HCT116 (cell line): ENCODE measurements around the gene TRIM45. TPM values are rescaled to one million over a fixed set of nuclear protein-coding genes. Genes with fewer than 3 reads are reported as not detected.

Experiments used
- ATAC-seq: fragments of 200-7000 bp; cut with Tn5 transposase; 2 replicates; pipeline ENCODE4 v1.9.1; 2020; ENCODE audit warnings: mild to moderate bottlenecking, moderate library complexity
- BruUV-seq: library from RNA; stranded (reverse); fragments of 400-500 nt; replicated peaks from 2 replicates; lab custom pipeline; 2021; lab: Mats Ljungman, UMichigan
- CTCF ChIA-PET: fragments of 300-600 bp; sonication (Branson Sonifier 250); formaldehyde crosslinking; loops from one replicate; lab custom pipeline; 2021; ENCODE audit warnings: antibody characterized with exemption; lab: Charles Lee
- POLR2A ChIA-PET: fragments of 300-600, 350-600 bp; sonication (Branson Sonifier 250); formaldehyde crosslinking; loops from one replicate; lab custom pipeline; 2021; ENCODE audit warnings: antibody characterized with exemption; lab: Charles Lee
- RAD21 ChIA-PET, 2 experiments: fragments of 300-600 bp; sonication (Branson Sonifier 250); formaldehyde crosslinking; loops; one replicate each; lab custom pipeline; 2023; ENCODE audit warnings: low total read pairs in 2 of 2; ENCODE audit not compliant: uncharacterized antibody in 2 of 2, unreplicated experiment in 2 of 2, low non-redundant PET in 1 of 2; lab: Charles Lee
- DNase-seq: peaks from one replicate; pipeline ENCODE4 v3.0.0-alpha.2; 2010; ENCODE audit warnings: low read depth, low spot score
- H2AFZ ChIP-seq: fragments of 200-600 bp; shearing (Covaris generic), sonication (generic); 2 replicates; pipeline ENCODE4 v1.6.1; 2017; ENCODE audit warnings: low read depth, mixed run types, mixed read lengths, antibody characterized with exemption, low read length; ENCODE audit not compliant: poor library complexity, severe bottlenecking
- H3K27ac ChIP-seq: 2 replicates; pipeline ENCODE4 v1.5.1; 2012; ENCODE audit warnings: low read depth, low read length
- H3K27me3 ChIP-seq: fragments of 200-600 bp; sonication (generic); 2 replicates; pipeline ENCODE4 v1.6.1; 2016; ENCODE audit warnings: mixed run types, low read length, mixed read lengths; ENCODE audit not compliant: insufficient read depth
- H3K36me3 ChIP-seq, 2 experiments: fragments of 200-500 bp in 1 of 2; fragments of 200-600 bp in 1 of 2; sonication (Bioruptor generic) in 1 of 2; sonication (generic) in 1 of 2; 2 replicates each; pipeline versions ENCODE4 v1.5.1 to v1.6.1; 2014 to 2016; ENCODE audit warnings: low read length in 2 of 2, inconsistent platforms in 1 of 2, mixed read lengths in 1 of 2, mixed run types in 1 of 2; ENCODE audit not compliant: insufficient read depth in 2 of 2, control insufficient read depth in 1 of 2
- H3K4me1 ChIP-seq, 2 experiments: fragments of 200-600 bp in 1 of 2; sonication (generic) in 1 of 2; 2 replicates each; pipeline versions ENCODE4 v1.5.1 to v1.6.1; 2012 to 2017; ENCODE audit warnings: low read length in 2 of 2, inconsistent platforms in 1 of 2, mild to moderate bottlenecking in 1 of 2, mixed read lengths in 1 of 2, mixed run types in 1 of 2, moderate library complexity in 1 of 2; ENCODE audit not compliant: insufficient read depth in 2 of 2, control insufficient read depth in 1 of 2
- H3K4me2 ChIP-seq: fragments of 200-600 bp; sonication (generic); 2 replicates; pipeline ENCODE4 v1.6.1; 2017; ENCODE audit warnings: mixed run types, low read length, mixed read lengths
- H3K4me3 ChIP-seq, 2 experiments: fragments of 200-600 bp in 1 of 2; sonication (generic) in 1 of 2; replicated peaks in 1 of 2; 2 replicates each; pipeline ENCODE4 v1.5.1; 2011 to 2016; ENCODE audit warnings: low read length in 2 of 2, control low read depth in 1 of 2, low read depth in 1 of 2, mild to moderate bottlenecking in 1 of 2, mixed read lengths in 1 of 2, mixed run types in 1 of 2
- H3K79me2 ChIP-seq: fragments of 200-600 bp; sonication (generic); 2 replicates; pipeline ENCODE4 v1.6.1; 2017; ENCODE audit warnings: mild to moderate bottlenecking, mixed run types, low read length, moderate library complexity, mixed read lengths; ENCODE audit not compliant: insufficient read depth
- H3K9ac ChIP-seq: fragments of 200-600 bp; sonication (generic); 2 replicates; pipeline ENCODE4 v1.6.1; 2016; ENCODE audit warnings: low read length, mixed read lengths
- H3K9me2 ChIP-seq: fragments of 200-600 bp; sonication (generic), shearing (Covaris generic); 2 replicates; pipeline ENCODE4 v1.6.1; 2017; ENCODE audit warnings: mixed run types, mild to moderate bottlenecking, moderate library complexity; ENCODE audit not compliant: insufficient read depth
- H3K9me3 ChIP-seq, 2 experiments: fragments of 200-500 bp in 1 of 2; fragments of 200-600 bp in 1 of 2; sonication (Bioruptor generic) in 1 of 2; sonication (generic) in 1 of 2; 2 replicates each; pipeline ENCODE4 v1.6.1; 2014 to 2017; ENCODE audit warnings: low read length in 2 of 2, mixed read lengths in 2 of 2, inconsistent platforms in 1 of 2, low read depth in 1 of 2, mild to moderate bottlenecking in 1 of 2, mixed run types in 1 of 2, moderate library complexity in 1 of 2; ENCODE audit not compliant: control insufficient read depth in 1 of 2, insufficient read depth in 1 of 2
- H4K20me1 ChIP-seq: fragments of 200-600 bp; sonication (generic), shearing (Covaris generic); 2 replicates; pipeline ENCODE4 v1.6.1; 2017; ENCODE audit warnings: mixed run types, mild to moderate bottlenecking, moderate library complexity; ENCODE audit not compliant: insufficient read depth
- ATF3 ChIP-seq: IDR thresholded peaks from 2 replicates; pipeline ENCODE4 v1.6.1; 2012
- CEBPB ChIP-seq: IDR thresholded peaks from 2 replicates; pipeline ENCODE4 v1.6.1; 2012; ENCODE audit warnings: low read depth
- CTCF ChIP-seq, 3 experiments: fragments of 200-600 bp in 1 of 3; sonication (generic) in 1 of 3; IDR thresholded peaks in 2 of 3; conservative IDR thresholded peaks in 1 of 3; 2 replicates each; pipeline ENCODE4 v1.5.1; 2012 to 2017; ENCODE audit warnings: low read depth in 2 of 3, low read length in 2 of 3, antibody characterized with exemption in 1 of 3, borderline replicate concordance in 1 of 3, control low read depth in 1 of 3, mild to moderate bottlenecking in 1 of 3, mixed read lengths in 1 of 3, mixed run types in 1 of 3, moderate library complexity in 1 of 3; ENCODE audit not compliant: insufficient read depth in 1 of 3
- EGR1 ChIP-seq: IDR thresholded peaks from 2 replicates; pipeline ENCODE4 v1.6.1; 2012; ENCODE audit warnings: low read depth
- ELF1 ChIP-seq: IDR thresholded peaks from 2 replicates; pipeline ENCODE4 v1.6.1; 2012; ENCODE audit warnings: low read depth, borderline replicate concordance
- EZH2 ChIP-seq: fragments of 200-600 bp; sonication (generic); IDR thresholded peaks from 2 replicates; pipeline ENCODE4 v1.6.1; 2017; ENCODE audit warnings: antibody characterized with exemption, mixed run types
- FOSL1 ChIP-seq: IDR thresholded peaks from 2 replicates; pipeline ENCODE4 v1.6.1; 2012; ENCODE audit warnings: low read depth
- POLR2AphosphoS5 ChIP-seq: IDR thresholded peaks from 2 replicates; pipeline ENCODE4 v1.6.1; 2011; ENCODE audit warnings: mild to moderate bottlenecking, low read depth, low read length, moderate library complexity
- SIN3A ChIP-seq: IDR thresholded peaks from 2 replicates; pipeline ENCODE4 v1.6.1; 2012; ENCODE audit warnings: low read depth
- TCF7L2 ChIP-seq: IDR thresholded peaks from 2 replicates; pipeline ENCODE4 v1.7.0; 2011; ENCODE audit warnings: borderline replicate concordance, inconsistent platforms; ENCODE audit not compliant: insufficient read depth, insufficient read length; ENCODE audit errors: extremely low read depth
- intact Hi-C: fragments of 100-400 bp; cut with micrococcal nuclease; formaldehyde crosslinking; loops from 2 replicates; pipeline ENCODE4 v1.10.0; 2022
- total RNA-seq: library from RNA; stranded (reverse); gene quantifications from one replicate; pipeline ENCODE4 v1.2.1, GENCODE V29; 2021; ENCODE audit not compliant: unreplicated experiment
- TF ChIP-seq, protein P1 (sequence below): IDR thresholded peaks from 2 replicates; pipeline ENCODE4 v1.6.1; 2011; ENCODE audit warnings: mild to moderate bottlenecking, low read length, moderate library complexity; ENCODE audit not compliant: insufficient replicate concordance; ENCODE audit errors: extremely low read depth

Gene TRIM45
- total RNA-seq, 1 experiment from 2014 or later: 3.5 TPM

DNA sequence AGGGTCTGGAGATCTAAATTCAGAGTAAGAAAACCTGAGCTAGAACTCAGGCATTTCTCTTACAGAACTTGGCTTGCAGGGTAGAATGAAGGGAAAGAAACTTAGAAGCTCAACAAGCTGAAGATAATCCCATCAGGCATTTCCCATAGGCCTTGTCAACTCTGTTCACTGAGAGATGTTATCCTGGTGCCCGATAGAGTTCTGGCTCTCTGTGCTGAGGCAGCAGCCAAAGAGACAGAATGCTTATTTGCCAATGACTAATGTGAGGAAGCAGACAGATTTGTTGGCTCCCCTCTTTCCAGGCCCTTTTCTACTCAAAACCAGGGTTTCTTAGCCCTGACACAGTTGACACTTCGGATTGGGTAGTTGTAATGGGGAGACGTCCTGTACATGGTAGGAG is 22.3 kb upstream of the TRIM45 start:
- Histone ChIP-seq H3K36me3 (no peaks in the 10 kb centered on the region), H3K27ac (no peak overlapping the region), H4K20me1 (no peaks in the 10 kb centered on the region), H3K4me1 (peaks cover 16 to 17% of the 10 kb centered on the region in 2 experiments), H3K4me3 (no peak overlapping the region), H3K9ac (no peak overlapping the region), H3K79me2 (no peaks in the 10 kb centered on the region), H3K9me2 (no peaks in the 10 kb centered on the region), H3K27me3 (no peaks in the 10 kb centered on the region), H3K9me3 (no peaks in the 10 kb centered on the region), H2AFZ (no peak overlapping the region), H3K4me2 (no peak overlapping the region)
- POLR2A ChIA-PET: no interaction called here
- intact Hi-C loops: no loop called here
- DNase-seq: no peak
- no peak for TF ChIP-seq ATF3
- TF ChIP-seq FOSL1: no peak
- TF ChIP-seq EZH2: no peak
- TF ChIP-seq ELF1: no peak
- TF ChIP-seq CEBPB: no peak
- no peak for TF ChIP-seq TCF7L2
- TF ChIP-seq SIN3A: no peak
- TF ChIP-seq CTCF (IDR thresholded peaks at IDR 0.05 in 2 of 3, conservative IDR thresholded peaks at IDR 0.05 in 1 of 3; ENCODE audit: borderline replicate concordance in 1 of 3, insufficient read depth in 1 of 3, low read depth in 2 of 3, low read length in 2 of 3): no peak
- TF ChIP-seq, protein P1, sequence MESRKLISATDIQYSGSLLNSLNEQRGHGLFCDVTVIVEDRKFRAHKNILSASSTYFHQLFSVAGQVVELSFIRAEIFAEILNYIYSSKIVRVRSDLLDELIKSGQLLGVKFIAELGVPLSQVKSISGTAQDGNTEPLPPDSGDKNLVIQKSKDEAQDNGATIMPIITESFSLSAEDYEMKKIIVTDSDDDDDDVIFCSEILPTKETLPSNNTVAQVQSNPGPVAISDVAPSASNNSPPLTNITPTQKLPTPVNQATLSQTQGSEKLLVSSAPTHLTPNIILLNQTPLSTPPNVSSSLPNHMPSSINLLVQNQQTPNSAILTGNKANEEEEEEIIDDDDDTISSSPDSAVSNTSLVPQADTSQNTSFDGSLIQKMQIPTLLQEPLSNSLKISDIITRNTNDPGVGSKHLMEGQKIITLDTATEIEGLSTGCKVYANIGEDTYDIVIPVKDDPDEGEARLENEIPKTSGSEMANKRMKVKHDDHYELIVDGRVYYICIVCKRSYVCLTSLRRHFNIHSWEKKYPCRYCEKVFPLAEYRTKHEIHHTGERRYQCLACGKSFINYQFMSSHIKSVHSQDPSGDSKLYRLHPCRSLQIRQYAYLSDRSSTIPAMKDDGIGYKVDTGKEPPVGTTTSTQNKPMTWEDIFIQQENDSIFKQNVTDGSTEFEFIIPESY: no peak
- no peak for TF ChIP-seq EGR1
- no peak for TF ChIP-seq POLR2AphosphoS5
- CTCF ChIA-PET: no interaction called here
- BruUV-seq: no TSS peak
- RAD21 ChIA-PET: no interaction called here
- no peak for ATAC-seq
